NCI-H1930 (cell line): ENCODE measurements around the gene CDRT15.
"Not testable (repeated sequence)": the region's sequence is repeated elsewhere in the genome, so short reads cannot be mapped to it uniquely, and the experiment has no call there.

Experiments used
- DNase-seq, 2 experiments: peaks; one replicate each; lab custom pipeline; 2025; lab: John Stamatoyannopoulos, UW

CDRT15 gene

GRCh38 chr17:14206891-14207290 is 29.8 kb downstream of the CDRT15 start:
- DNase-seq: no peak

DNA sequence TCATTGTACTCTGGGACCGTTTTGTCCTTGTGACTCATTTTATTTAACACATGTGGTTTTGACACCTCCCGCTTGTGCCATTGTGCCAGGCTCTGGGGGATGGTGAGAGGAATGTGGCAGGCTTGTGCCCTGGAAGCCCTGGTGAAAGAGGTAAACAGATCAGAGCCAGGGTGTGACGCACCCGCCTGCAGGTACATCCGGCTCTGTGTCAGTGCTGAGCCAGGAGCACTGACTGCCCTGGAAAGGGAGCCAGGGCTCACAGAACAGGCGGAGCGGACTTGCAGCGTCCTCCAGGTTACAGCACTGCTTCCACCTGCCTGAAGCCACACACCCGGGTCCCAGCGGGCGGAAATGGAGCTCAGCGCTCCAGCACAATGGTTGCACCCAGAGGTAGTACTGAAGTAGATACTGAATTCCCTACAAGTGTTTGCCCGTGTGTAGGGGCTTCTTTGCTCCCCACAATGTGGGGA is 30.6 kb downstream of the CDRT15 start:
- no peak for DNase-seq

DNA sequence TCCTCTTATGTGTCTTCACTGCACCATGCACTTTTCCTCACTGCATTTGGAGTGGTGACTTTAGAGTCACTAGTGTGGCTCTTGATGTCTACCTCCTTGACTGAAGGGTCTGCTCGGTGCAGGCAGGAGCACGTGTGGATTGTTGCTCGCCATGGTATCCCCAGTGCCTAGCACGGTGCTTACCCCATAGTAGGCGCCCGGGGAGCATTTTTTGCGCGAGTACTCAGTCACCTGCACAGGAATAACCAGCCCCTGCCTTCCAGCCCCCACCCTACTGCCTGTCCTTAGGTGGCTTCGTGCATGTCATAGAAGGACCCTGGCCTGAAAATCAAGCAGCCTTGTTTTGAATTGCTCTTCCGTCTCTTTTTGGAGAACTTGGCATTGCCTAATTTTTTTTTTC is 31.3 kb downstream of the CDRT15 start:
- no peak for DNase-seq

DNA sequence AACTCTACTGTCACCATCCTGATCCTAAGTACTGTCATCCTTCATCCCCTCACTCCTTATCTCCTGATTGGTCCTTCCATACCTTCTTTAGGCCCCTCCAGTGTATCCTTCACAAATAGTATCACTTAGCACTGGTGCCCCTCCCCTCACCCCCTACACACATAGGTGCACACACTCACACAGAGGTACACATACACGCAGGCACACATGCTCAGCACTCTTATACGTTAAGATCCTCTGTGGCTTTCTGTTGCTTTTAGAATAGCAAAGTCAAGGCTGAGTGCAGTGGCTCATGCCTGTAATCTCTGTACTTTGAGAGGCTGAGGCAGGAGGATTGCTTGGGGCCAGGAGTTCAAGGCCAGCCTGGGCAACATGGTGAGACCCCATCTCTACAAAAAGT is 32.1 kb downstream of the CDRT15 start:
- DNase-seq: no peak

GRCh38 chr17:14204084-14204483 is 32.6 kb downstream of the CDRT15 start:
- DNase-seq: no peak

- no peak for DNase-seq
Measured at GRCh38 chr17:14203388-14203787, 33.3 kb downstream of the CDRT15 start.

DNA sequence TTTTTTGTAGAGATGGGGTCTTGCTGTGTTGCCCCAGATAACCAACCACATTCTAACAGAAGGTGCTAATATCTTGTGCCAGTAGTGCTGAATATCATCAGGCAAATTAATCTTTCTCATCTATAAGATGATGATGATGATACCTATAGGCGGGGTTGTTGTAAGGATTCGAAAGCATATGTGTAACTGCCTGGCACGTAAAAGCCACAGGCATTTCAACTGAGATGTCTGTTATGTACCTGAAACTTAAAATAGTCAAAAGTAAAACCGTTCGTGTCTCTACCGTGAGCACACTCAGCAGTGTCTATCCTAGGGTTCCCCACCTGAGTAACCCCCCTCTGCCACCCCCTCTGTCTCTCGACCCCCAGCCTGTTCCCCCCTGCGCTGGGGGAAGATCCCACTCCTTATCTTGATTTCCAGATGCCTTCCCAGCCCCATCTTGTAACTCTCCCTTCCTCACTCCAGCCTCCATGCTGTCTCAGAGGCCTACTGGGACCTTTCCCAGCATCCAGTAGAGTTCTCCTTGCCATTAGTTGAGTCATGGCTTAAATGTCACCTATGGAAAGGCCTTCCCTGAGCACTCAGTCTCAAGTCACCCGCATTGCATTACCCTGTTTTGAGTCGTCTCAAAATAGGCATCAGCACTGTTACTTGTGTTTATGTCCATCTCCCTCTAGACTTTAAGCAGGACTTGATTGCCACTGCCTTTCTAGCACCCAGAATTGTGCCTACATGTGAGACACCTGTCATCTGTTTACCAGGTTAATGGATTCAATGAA is 34.1 kb downstream of the CDRT15 start:
- DNase-seq: no peak

GRCh38 chr17:14201988-14202380 is 34.7 kb downstream of the CDRT15 start:
- no peak for DNase-seq

- no peak for DNase-seq
Measured at GRCh38 chr17:14201021-14201987, 35.4 kb downstream of the CDRT15 start.

DNA sequence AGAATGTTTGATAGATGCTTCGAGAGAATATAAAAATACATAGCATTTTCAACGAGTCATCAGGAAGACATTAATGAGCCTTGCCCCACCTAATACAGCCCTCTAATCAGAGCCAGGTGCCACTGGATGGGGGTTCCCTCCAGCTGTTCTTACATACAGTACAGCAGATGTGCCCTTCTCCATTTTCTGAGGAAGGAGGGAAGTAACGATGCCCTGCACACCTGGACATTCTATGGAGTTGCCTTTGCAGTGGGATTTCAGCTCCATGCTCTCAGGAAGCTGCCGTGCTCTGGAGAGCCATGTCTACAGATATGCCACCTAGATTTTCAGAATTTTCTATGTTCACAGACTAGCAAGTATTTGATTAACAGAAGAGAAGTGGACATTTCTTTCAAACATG is 36.3 kb downstream of the CDRT15 start:
- DNase-seq: no peak

- no peak for DNase-seq
Measured at GRCh38 chr17:14199601-14200000, 37.1 kb downstream of the CDRT15 start.

GRCh38 chr17:14198575-14198974 is 38.1 kb downstream of the CDRT15 start:
- no peak for DNase-seq

GRCh38 chr17:14198013-14198412 is 38.6 kb downstream of the CDRT15 start:
- DNase-seq: no peak

- no peak for DNase-seq
Measured at GRCh38 chr17:14197586-14197985, 39.1 kb downstream of the CDRT15 start.

DNA sequence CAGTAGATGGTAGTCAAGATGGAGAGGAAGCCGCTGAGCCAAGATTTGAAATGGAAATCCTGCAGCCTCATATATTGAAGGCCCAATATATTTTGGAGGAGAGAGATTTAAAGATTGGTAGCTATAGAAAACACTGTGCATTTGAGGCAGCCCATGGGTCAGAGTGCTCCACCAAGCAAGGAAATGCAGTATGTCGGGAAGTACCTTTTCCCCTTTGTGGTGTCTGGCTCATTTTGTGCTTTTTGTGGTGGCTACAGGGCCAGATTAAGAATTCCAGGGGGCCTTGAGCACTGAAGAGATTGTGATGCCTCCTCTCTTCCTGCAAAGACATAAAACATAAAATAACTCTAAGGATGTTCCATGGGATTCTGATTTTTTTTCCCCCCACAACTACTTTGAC is 39.6 kb downstream of the CDRT15 start:
- no peak for DNase-seq

DNA sequence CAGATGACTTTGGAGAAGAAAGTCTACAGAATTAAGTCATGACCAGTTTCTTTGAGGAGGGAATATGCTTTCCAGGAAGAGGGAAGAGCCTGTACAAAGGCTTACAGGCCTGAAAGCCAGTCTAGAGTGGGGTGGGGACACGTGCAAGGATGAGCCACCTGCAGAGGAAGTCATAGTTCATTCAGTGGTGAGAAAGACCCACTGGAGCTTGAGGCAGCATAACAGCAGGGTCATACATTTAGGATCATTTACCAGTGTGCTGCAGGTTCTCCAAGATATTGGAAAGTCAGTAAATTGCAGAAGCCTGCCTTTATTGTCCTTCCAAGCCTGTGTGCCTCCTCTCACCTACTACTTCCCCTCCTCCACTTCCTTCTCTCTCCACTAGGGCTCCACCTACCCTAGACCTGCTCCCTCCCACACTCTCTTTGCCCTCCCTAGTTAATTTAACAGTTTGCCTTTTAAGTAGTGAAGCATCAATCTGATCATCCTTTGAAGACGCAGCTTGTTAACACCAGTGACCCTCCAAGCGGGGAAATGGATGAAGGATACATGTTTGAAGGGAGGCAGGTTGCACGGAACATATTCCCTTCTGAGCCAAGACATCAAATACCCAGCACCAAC is 40.2 kb downstream of the CDRT15 start:
- DNase-seq: no peak

DNA sequence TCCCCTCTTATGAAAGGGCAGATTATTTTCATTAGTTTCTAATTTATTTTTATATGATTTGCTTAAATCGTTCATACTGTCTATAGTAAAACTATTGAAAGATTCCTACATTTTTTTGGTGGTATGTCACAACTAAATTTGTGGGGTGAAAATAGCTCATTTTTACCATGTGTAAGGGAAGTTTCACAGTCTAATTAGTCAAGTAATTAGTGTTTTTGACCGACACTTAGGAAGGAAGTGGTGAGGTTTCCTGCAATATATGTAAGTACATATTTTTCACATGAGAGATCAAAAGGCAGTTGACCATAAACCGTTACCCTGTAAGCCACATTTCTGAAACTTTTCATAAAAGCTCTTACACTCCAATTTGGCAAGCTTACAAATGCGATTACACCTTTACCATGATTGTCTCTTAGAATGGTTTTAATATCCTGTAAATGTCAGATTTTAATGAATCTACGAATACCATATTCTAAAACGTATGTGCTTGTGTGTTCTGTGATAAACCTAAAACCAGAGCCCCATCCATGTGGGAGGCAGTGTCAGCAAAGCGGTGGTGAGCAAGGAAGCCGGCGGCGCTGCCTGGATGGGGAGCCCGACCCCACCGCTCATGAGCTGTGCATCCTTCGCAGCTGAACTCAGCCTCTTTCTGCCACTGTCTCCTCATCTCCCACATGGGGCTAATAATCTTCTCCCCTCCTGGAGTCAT is 43.9 kb downstream of the CDRT15 start:
- DNase-seq: not testable (repeated sequence)

DNA sequence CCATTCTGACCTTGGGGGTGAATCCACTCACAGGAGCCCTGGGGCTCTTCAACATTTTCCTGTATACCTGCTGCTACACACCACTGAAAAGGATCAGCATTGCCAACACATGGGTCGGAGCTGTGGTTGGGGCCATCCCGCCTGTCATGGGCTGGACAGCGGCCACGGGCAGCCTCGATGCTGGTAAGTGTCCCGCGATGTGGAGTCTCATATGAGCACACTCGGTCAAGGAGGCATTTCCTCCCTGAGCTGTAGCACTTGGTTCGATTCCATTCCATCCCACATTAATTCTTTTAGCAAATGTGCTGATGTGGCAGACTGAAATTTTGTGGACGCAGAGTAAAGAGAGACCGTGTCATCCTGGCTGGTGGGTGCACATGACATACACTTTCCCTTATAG is 44.6 kb downstream of the CDRT15 start:
- DNase-seq: not testable (repeated sequence)

GRCh38 chr17:14191469-14191868 is 45.2 kb downstream of the CDRT15 start:
- not testable (repeated sequence) for DNase-seq

DNA sequence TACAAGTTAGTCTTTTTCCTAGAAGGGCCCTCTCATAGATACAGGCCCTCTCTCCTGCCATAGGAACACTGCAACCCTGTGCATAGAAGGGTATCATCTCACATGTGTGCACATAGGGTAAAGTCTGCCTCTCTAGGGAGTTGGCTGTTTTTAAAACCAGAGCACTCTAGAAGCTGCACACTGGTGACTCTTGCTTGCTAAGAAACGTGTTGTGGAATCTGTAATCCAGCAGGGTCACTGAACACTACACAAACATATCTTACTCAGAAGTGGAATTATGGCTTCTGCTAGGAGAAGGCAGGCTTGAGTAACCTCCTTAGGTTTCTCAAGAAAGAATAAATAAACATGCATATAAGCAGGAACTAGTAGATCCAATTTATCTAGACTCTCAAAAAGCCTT is 45.9 kb downstream of the CDRT15 start:
- DNase-seq: not testable (repeated sequence)

DNA sequence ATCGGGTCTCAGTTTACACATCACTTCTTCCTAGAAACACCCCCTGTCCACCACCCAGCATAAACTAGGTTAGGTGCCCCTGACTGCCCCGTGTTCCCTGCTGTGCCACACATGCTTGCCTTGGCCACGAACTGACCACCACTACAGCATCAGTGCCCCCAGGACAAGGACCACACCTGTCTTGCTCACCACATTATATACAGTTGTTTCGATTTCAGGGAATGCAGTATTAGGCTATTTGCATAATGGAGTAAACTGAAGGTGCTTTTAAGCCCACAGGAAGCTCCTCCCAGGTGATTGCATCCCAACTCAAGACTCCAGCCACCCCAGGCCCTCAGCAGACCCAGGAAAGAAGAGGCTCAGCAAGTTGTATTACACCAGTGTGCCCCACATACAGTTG is 50.2 kb downstream of the CDRT15 start:
- not testable (repeated sequence) for DNase-seq
